DND-41 (cell line): ENCODE data around the gene ZIC5.

Source experiments
- ATAC-seq: fragments of 200-7000 bp; cut with Tn5 transposase; 3 replicates; pipeline ENCODE4 v1.9.1; 2021; ENCODE audit warnings: low read depth; ENCODE audit not compliant: insufficient read depth
- DNase-seq: peaks from one replicate; pipeline ENCODE4 v3.0.0-alpha.2; 2020
- H2AFZ ChIP-seq: 2 replicates; pipeline ENCODE4 v1.6.0; 2012; ENCODE audit warnings: low read depth, low read length
- H3K27ac ChIP-seq: 2 replicates; pipeline ENCODE4 v1.5.1; 2012; ENCODE audit warnings: low read length, inconsistent platforms
- H3K27me3 ChIP-seq: fragments of 200-600 bp; sonication (generic); 2 replicates; pipeline ENCODE4 v1.6.0; 2012; ENCODE audit warnings: low read length, mild to moderate bottlenecking, inconsistent platforms; ENCODE audit not compliant: insufficient read depth, poor library complexity
- H3K36me3 ChIP-seq: 2 replicates; pipeline ENCODE4 v1.5.1; 2012; ENCODE audit warnings: low read length, inconsistent platforms; ENCODE audit not compliant: insufficient read depth
- H3K4me1 ChIP-seq: 2 replicates; pipeline ENCODE4 v1.5.1; 2012; ENCODE audit warnings: mild to moderate bottlenecking, low read length; ENCODE audit not compliant: insufficient read depth
- H3K4me2 ChIP-seq: 2 replicates; pipeline ENCODE4 v1.6.0; 2012; ENCODE audit warnings: mild to moderate bottlenecking, moderate library complexity, low read length, inconsistent platforms; ENCODE audit not compliant: insufficient read depth
- H3K4me3 ChIP-seq, 2 experiments: fragments of 200-600 bp in 1 of 2; shearing (Covaris generic) in 1 of 2; 2 replicates each; pipeline ENCODE4 v1.5.1; 2012 to 2016; ENCODE audit warnings: inconsistent platforms in 2 of 2, low read length in 2 of 2, mild to moderate bottlenecking in 2 of 2, low read depth in 1 of 2, moderate library complexity in 1 of 2
- H3K79me2 ChIP-seq: 2 replicates; pipeline ENCODE4 v1.6.0; 2012; ENCODE audit warnings: low read length, inconsistent platforms; ENCODE audit not compliant: insufficient read depth
- H3K9ac ChIP-seq: 2 replicates; pipeline ENCODE4 v1.6.0; 2012; ENCODE audit warnings: low read depth, mild to moderate bottlenecking, inconsistent platforms, low read length, moderate library complexity
- H3K9me3 ChIP-seq: 2 replicates; pipeline ENCODE4 v1.5.1; 2012; ENCODE audit warnings: low read length, moderate library complexity, mild to moderate bottlenecking, inconsistent platforms; ENCODE audit not compliant: insufficient read depth, severe bottlenecking
- H4K20me1 ChIP-seq: 2 replicates; pipeline ENCODE4 v1.6.0; 2012; ENCODE audit warnings: low read length; ENCODE audit not compliant: insufficient read depth
- EZH2 ChIP-seq: IDR thresholded peaks from 3 replicates; pipeline ENCODE4 v1.6.1; 2012; ENCODE audit warnings: borderline replicate concordance, low read depth, mild to moderate bottlenecking, moderate library complexity, low read length, inconsistent platforms; ENCODE audit not compliant: severe bottlenecking
- TF ChIP-seq, protein P1 (sequence below): IDR thresholded peaks from 2 replicates; pipeline ENCODE4 v1.5.1; 2012; ENCODE audit warnings: borderline replicate concordance, low read length, moderate library complexity, mild to moderate bottlenecking; ENCODE audit not compliant: poor library complexity, severe bottlenecking; ENCODE audit errors: extremely low read depth

ZIC5 gene

DNA sequence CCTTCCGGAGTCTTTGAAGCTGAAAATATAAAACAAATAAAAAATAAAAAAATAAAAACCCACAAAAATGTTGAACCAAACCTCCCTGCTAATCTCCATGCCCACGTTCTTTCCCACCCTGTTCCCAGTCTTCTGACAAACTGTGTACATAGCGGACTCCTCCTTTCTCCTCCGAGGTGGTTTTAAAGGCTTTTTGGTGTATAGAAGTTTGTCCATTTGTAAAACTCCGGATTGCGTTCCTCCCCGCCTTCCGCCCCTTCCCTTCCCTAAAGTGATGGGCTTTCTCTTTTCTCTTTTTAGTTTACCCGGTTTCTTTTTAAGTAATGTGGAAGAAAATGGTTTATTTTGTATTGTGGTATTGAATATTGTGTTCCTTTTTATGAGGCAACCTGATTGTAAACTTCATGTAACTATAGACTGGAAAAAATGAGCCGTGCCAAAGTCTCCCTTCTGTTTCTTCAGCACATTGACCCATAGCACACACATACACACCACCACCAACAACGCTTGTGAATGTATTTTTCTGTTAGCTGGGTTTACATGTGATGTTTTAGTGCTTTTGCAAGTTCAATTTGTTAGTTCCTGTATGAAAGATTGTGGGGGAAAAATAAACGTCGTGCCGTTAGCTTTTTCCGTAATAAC lies 14.4 kb upstream of the ZIC5 start:
- H3K36me3 ChIP-seq: peaks cover 3% of the 10 kb centered on the region; the same call in 1 of the 2 replicates
- DNase-seq (no peak), ATAC-seq (no peak)
- TF ChIP-seq EZH2: no peak
- TF ChIP-seq, protein P1, sequence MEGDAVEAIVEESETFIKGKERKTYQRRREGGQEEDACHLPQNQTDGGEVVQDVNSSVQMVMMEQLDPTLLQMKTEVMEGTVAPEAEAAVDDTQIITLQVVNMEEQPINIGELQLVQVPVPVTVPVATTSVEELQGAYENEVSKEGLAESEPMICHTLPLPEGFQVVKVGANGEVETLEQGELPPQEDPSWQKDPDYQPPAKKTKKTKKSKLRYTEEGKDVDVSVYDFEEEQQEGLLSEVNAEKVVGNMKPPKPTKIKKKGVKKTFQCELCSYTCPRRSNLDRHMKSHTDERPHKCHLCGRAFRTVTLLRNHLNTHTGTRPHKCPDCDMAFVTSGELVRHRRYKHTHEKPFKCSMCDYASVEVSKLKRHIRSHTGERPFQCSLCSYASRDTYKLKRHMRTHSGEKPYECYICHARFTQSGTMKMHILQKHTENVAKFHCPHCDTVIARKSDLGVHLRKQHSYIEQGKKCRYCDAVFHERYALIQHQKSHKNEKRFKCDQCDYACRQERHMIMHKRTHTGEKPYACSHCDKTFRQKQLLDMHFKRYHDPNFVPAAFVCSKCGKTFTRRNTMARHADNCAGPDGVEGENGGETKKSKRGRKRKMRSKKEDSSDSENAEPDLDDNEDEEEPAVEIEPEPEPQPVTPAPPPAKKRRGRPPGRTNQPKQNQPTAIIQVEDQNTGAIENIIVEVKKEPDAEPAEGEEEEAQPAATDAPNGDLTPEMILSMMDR: no peak
- peaks cover 23% of the 10 kb centered on the region for H3K4me1 ChIP-seq
- H3K9ac ChIP-seq: no peak overlapping the region
- H3K79me2 ChIP-seq: peaks cover 25% of the 10 kb centered on the region
- no peak overlapping the region for H3K4me2 ChIP-seq
- no peaks in the 10 kb centered on the region; the same call in 1 of the 2 replicates for H4K20me1 ChIP-seq
- H3K9me3 ChIP-seq: no peaks in the 10 kb centered on the region
- H3K27me3 ChIP-seq: no peaks in the 10 kb centered on the region
- H3K27ac ChIP-seq: no peak overlapping the region
- no peak overlapping the region for H3K4me3 ChIP-seq
- H2AFZ ChIP-seq: no peak overlapping the region

- Histone ChIP-seq H3K36me3 (peaks cover 3% of the 10 kb centered on the region; the same call in 1 of the 2 replicates), H4K20me1 (no peaks in the 10 kb centered on the region; the same call in 1 of the 2 replicates), H3K9me3 (no peaks in the 10 kb centered on the region), H3K9ac (no peak overlapping the region), H3K27me3 (no peaks in the 10 kb centered on the region), H3K4me1 (peaks cover 23% of the 10 kb centered on the region), H3K27ac (no peak overlapping the region), H2AFZ (no peak overlapping the region), H3K4me2 (no peak overlapping the region), H3K4me3 (no peak overlapping the region), H3K79me2 (peaks cover 25% of the 10 kb centered on the region)
- no peak for TF ChIP-seq EZH2
- TF ChIP-seq, protein P1: no peak
- ATAC-seq (no peak), DNase-seq (no peak)
These were observed 13.8 kb upstream of the ZIC5 start for GRCh38 chr13:99985241-99985874.

DNA sequence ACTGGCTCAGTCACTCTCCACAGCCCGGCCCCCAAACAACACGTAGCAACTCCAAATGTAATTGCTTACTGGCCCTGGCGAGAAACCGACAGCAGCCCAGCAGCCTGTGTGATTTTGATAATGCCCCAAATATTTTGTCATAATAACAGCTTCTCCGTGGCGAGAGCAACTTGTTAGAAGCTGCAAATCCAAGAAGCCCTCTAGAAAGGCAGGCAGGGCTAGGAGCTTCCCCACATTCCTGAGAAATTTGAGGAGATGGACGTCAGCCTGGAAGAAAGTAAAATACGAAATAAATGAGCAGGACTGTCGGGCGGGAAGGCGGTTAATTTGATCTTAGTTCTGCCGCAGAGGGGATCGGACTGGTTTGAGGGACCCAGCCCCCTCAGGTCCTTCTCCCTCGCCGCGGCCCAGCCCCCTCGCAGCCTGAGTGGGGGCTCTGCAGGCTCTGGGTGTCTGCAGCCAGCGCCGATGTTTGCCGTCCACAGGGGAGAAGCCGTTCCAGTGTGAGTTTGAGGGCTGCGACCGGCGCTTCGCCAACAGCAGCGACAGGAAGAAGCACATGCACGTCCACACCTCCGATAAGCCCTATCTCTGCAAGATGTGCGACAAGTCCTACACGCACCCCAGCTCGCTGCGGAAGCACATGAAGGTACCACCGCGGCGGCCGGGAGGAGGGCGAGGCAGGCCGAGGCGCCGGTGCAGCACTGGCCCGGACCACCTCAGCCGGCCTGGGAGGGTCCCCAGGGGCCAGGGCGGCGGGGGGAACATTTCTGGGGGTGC lies 13.1 kb upstream of the ZIC5 start:
- H3K4me3 ChIP-seq: no peak overlapping the region
- H3K9me3 ChIP-seq: no peaks in the 10 kb centered on the region
- H4K20me1 ChIP-seq: no peaks in the 10 kb centered on the region; the same call in 1 of the 2 replicates
- H3K4me1 ChIP-seq: peaks cover 28% of the 10 kb centered on the region
- no peak overlapping the region for H3K27ac ChIP-seq
- peaks cover 3% of the 10 kb centered on the region; the same call in 1 of the 2 replicates for H3K36me3 ChIP-seq
- DNase-seq: no peak
- H3K27me3 ChIP-seq: no peaks in the 10 kb centered on the region
- H3K4me2 ChIP-seq: peak overlapping the region; percentile 75
- no peak overlapping the region for H3K9ac ChIP-seq
- H3K79me2 ChIP-seq: peaks cover 25% of the 10 kb centered on the region
- no peak for ATAC-seq
- no peak for TF ChIP-seq EZH2
- TF ChIP-seq, protein P1: no peak
- no peak overlapping the region for H2AFZ ChIP-seq
